Brain microvascular endothelial cell (primary cell): ENCODE measurements around the gene GABRG2.

Experiments
- DNase-seq: peaks from one replicate; pipeline ENCODE4 v3.0.0-alpha.2; 2020
- H3K27ac ChIP-seq: fragments of 250-450 bp; sonication (Bioruptor Pico); 2 replicates; pipeline ENCODE4 v1.5.1; 2020; ENCODE audit warnings: mild to moderate bottlenecking, moderate library complexity
- H3K27me3 ChIP-seq: fragments of 250-450 bp; sonication (Bioruptor Pico); replicated peaks from 2 replicates; pipeline ENCODE4 v1.5.1; 2020; ENCODE audit warnings: mild to moderate bottlenecking
- H3K36me3 ChIP-seq: fragments of 250-450 bp; sonication (Bioruptor Pico); replicated peaks from 2 replicates; pipeline ENCODE4 v1.5.1; 2020; ENCODE audit warnings: mild to moderate bottlenecking
- H3K4me3 ChIP-seq: 2 replicates; pipeline ENCODE4 v1.5.1; 2011; ENCODE audit warnings: low read depth, mild to moderate bottlenecking, control low read depth, low read length, moderate library complexity
- CTCF ChIP-seq: IDR thresholded peaks from 2 replicates; pipeline ENCODE4 v1.5.1; 2011; ENCODE audit warnings: low read depth, mild to moderate bottlenecking, moderate library complexity, low read length, control low read depth, inconsistent platforms; ENCODE audit errors: missing control alignments
- in situ Hi-C: cut with HindIII; loops from 2 replicates; pipeline ENCODE4 v1.10.0; 2017; ENCODE audit warnings: low sequenced_read_pairs, low pct_ligation_motif_present

The GABRG2 gene

GRCh38 chr5:162196351-162196750 is 128.8 kb downstream of the GABRG2 start:
- Histone ChIP-seq H3K4me3 (no peak overlapping the region), H3K27me3 (no peaks in the 10 kb centered on the region), H3K36me3 (no peaks in the 10 kb centered on the region), H3K27ac (no peak overlapping the region)
- DNase-seq: no peak
- in situ Hi-C loops: no loop called here
- no peak for TF ChIP-seq CTCF

- H3K27me3 ChIP-seq: no peaks in the 10 kb centered on the region
- in situ Hi-C loops: no loop called here
- H3K4me3 ChIP-seq: no peak overlapping the region
- H3K36me3 ChIP-seq: no peaks in the 10 kb centered on the region
- H3K27ac ChIP-seq: no peak overlapping the region
- no peak for DNase-seq
- no peak for TF ChIP-seq CTCF
These were observed 134.8 kb downstream of the GABRG2 start for GRCh38 chr5:162202285-162202880.
